ENCODE data around the gene EPHB6.

The EPHB6 gene

GRCh38 chr7:142867097-142867378 lies 12.2 kb downstream of the EPHB6 start:
- H3K4me2 ChIP-seq (ENCODE audit: low read length) = no peak overlapping the region
- no peak overlapping the region for H3K4me3 ChIP-seq (ENCODE audit: low read length)
- H3K4me1 ChIP-seq (ENCODE audit: control insufficient read depth, insufficient read depth, low read length) = no peaks in the 10 kb centered on the region
- no peak overlapping the region for H3K9ac ChIP-seq (ENCODE audit: low read depth, low read length)
- no peaks in the 10 kb centered on the region for H3K27me3 ChIP-seq (ENCODE audit: control insufficient read depth, insufficient read depth, low read length)
- no peaks in the 10 kb centered on the region for H3K9me3 ChIP-seq (replicated peaks; ENCODE audit: low read length)
- H3K36me3 ChIP-seq (ENCODE audit: insufficient read depth, low read length) = peaks cover 7% of the 10 kb centered on the region

GRCh38 chr7:142867398-142868187 lies 12.7 kb downstream of the EPHB6 start:
- H3K4me2 ChIP-seq (ENCODE audit: low read length) = no peak overlapping the region
- peaks cover 7% of the 10 kb centered on the region for H3K36me3 ChIP-seq (ENCODE audit: insufficient read depth, low read length)
- H3K9ac ChIP-seq (ENCODE audit: low read depth, low read length) = no peak overlapping the region
- no peaks in the 10 kb centered on the region for H3K27me3 ChIP-seq (ENCODE audit: control insufficient read depth, insufficient read depth, low read length)
- no peaks in the 10 kb centered on the region for H3K4me1 ChIP-seq (ENCODE audit: control insufficient read depth, insufficient read depth, low read length)
- H3K4me3 ChIP-seq (ENCODE audit: low read length) = no peak overlapping the region
- H3K9me3 ChIP-seq (replicated peaks; ENCODE audit: low read length) = no peaks in the 10 kb centered on the region

- H3K9me3 ChIP-seq (replicated peaks; ENCODE audit: low read length) = no peaks in the 10 kb centered on the region
- H3K27me3 ChIP-seq (ENCODE audit: control insufficient read depth, insufficient read depth, low read length) = no peaks in the 10 kb centered on the region
- H3K4me1 ChIP-seq (ENCODE audit: control insufficient read depth, insufficient read depth, low read length) = no peaks in the 10 kb centered on the region
- H3K4me2 ChIP-seq (ENCODE audit: low read length) = no peak overlapping the region
- H3K4me3 ChIP-seq (ENCODE audit: low read length) = no peak overlapping the region
- H3K9ac ChIP-seq (ENCODE audit: low read depth, low read length) = no peak overlapping the region
- H3K36me3 ChIP-seq (ENCODE audit: insufficient read depth, low read length) = peaks cover 7% of the 10 kb centered on the region
Measured at GRCh38 chr7:142868188-142868985, 13.5 kb downstream of the EPHB6 start.

- no peaks in the 10 kb centered on the region for H3K27me3 ChIP-seq (ENCODE audit: control insufficient read depth, insufficient read depth, low read length)
- H3K9ac ChIP-seq (ENCODE audit: low read depth, low read length) = no peak overlapping the region
- no peak overlapping the region for H3K4me2 ChIP-seq (ENCODE audit: low read length)
- no peaks in the 10 kb centered on the region for H3K4me1 ChIP-seq (ENCODE audit: control insufficient read depth, insufficient read depth, low read length)
- H3K36me3 ChIP-seq (ENCODE audit: insufficient read depth, low read length) = peaks cover 7% of the 10 kb centered on the region
- H3K4me3 ChIP-seq (ENCODE audit: low read length) = no peak overlapping the region
- no peaks in the 10 kb centered on the region for H3K9me3 ChIP-seq (replicated peaks; ENCODE audit: low read length)
Measured at GRCh38 chr7:142868986-142869415, 14.1 kb downstream of the EPHB6 start.

DNA sequence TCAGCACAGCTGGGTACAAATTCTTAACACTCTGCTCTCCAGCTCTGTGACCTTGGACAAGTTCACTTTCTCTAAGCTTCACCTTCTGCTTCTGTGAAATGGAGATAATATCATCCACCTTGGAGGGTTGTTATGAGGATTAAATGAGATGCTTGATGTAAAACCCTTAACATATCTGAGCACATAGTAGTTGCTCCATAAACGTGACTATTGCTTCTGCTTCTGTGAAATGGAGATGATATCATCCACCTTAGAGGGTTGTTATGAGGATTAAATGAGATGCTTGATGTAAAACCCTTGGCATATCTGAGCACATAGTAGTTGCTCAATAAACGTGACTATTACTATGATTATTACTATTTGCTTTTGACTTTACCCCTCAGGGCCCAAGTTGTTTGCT lies 14.6 kb downstream of the EPHB6 start:
- H3K4me3 ChIP-seq (ENCODE audit: low read length) = no peak overlapping the region
- no peaks in the 10 kb centered on the region for H3K9me3 ChIP-seq (replicated peaks; ENCODE audit: low read length)
- no peak overlapping the region for H3K9ac ChIP-seq (ENCODE audit: low read depth, low read length)
- H3K4me1 ChIP-seq (ENCODE audit: control insufficient read depth, insufficient read depth, low read length) = no peaks in the 10 kb centered on the region
- H3K36me3 ChIP-seq (ENCODE audit: insufficient read depth, low read length) = peaks cover 7% of the 10 kb centered on the region
- H3K4me2 ChIP-seq (ENCODE audit: low read length) = no peak overlapping the region
- H3K27me3 ChIP-seq (ENCODE audit: control insufficient read depth, insufficient read depth, low read length) = no peaks in the 10 kb centered on the region

DNA sequence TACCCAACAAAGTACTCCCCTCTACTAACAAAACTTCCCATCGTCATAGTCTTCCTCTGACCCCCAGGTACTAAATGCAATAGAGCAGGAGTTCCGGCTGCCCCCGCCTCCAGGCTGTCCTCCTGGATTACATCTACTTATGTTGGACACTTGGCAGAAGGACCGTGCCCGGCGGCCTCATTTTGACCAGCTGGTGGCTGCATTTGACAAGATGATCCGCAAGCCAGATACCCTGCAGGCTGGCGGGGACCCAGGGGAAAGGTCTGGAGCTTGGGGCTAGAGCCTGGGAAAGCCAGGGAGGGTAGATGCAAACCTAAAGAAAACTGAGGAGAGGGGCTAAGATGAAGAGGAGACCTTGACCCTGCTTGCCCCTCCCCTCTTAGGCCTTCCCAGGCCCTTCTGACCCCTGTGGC lies 15.3 kb downstream of the EPHB6 start:
- peaks cover 7% of the 10 kb centered on the region for H3K36me3 ChIP-seq (ENCODE audit: insufficient read depth, low read length)
- H3K9ac ChIP-seq (ENCODE audit: low read depth, low read length) = no peak overlapping the region
- H3K27me3 ChIP-seq (ENCODE audit: control insufficient read depth, insufficient read depth, low read length) = no peaks in the 10 kb centered on the region
- no peak overlapping the region for H3K4me3 ChIP-seq (ENCODE audit: low read length)
- no peaks in the 10 kb centered on the region for H3K4me1 ChIP-seq (ENCODE audit: control insufficient read depth, insufficient read depth, low read length)
- no peak overlapping the region for H3K4me2 ChIP-seq (ENCODE audit: low read length)
- H3K9me3 ChIP-seq (replicated peaks; ENCODE audit: low read length) = no peaks in the 10 kb centered on the region

GRCh38 chr7:142870566-142871259 lies 15.8 kb downstream of the EPHB6 start:
- H3K36me3 ChIP-seq (ENCODE audit: insufficient read depth, low read length) = peaks cover 7% of the 10 kb centered on the region
- no peak overlapping the region for H3K4me2 ChIP-seq (ENCODE audit: low read length)
- H3K4me3 ChIP-seq (ENCODE audit: low read length) = no peak overlapping the region
- H3K9ac ChIP-seq (ENCODE audit: low read depth, low read length) = no peak overlapping the region
- peaks cover 4% of the 10 kb centered on the region for H3K27me3 ChIP-seq (ENCODE audit: control insufficient read depth, insufficient read depth, low read length)
- H3K4me1 ChIP-seq (ENCODE audit: control insufficient read depth, insufficient read depth, low read length) = no peaks in the 10 kb centered on the region
- no peaks in the 10 kb centered on the region for H3K9me3 ChIP-seq (replicated peaks; ENCODE audit: low read length)

DNA sequence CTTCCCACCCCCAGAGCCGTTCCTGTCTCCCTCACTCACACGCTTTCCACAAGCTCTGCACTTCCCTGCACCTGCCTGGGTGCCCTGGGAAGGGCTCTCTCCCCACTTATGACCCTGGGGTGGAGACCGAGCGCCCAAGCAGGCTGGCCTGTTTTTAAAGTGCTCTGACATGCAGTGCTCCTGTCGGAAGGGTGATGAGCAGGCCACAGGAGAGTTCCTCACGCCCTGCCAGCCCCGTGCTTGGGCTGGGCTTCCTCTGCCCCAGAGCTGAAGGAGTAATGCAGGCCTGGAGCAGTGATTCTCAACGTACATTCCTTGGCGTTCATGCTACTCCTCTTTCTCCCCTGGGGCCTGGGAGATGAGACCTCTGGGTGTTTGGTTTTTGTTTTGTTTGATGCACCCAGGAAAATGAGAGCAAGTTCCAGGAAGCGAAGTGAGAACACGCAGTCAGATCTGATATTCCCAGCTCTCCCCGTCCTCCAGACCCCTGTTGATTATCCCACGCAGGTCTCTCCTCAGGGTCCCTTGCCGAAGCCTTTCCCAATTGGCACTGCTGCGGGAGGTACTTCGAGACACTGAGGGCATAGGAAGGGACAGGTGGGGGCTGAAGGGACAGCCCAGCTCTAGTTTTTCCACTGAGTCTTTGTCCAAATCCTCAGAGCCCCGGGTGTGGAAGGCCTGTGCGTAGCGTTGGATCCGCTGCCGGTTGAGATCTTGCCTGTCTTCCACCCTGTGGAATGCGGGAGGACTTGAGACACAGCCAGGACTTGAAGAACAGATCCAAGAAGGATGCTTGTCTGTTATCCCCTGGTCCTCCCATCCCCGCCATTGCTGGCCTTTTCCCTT lies 16.6 kb downstream of the EPHB6 start:
- Histone ChIP-seq H3K27me3 (ENCODE audit: control insufficient read depth, insufficient read depth, low read length) (peaks cover 4% of the 10 kb centered on the region), H3K4me3 (ENCODE audit: low read length) (no peak overlapping the region), H3K4me2 (ENCODE audit: low read length) (no peak overlapping the region), H3K9me3 (replicated peaks; ENCODE audit: low read length) (no peaks in the 10 kb centered on the region), H3K9ac (ENCODE audit: low read depth, low read length) (no peak overlapping the region), H3K4me1 (ENCODE audit: control insufficient read depth, insufficient read depth, low read length) (no peaks in the 10 kb centered on the region), H3K36me3 (ENCODE audit: insufficient read depth, low read length) (peaks cover 7% of the 10 kb centered on the region)

- Histone ChIP-seq H3K4me3 (ENCODE audit: low read length) (no peak overlapping the region), H3K9ac (ENCODE audit: low read depth, low read length) (no peak overlapping the region), H3K27me3 (ENCODE audit: control insufficient read depth, insufficient read depth, low read length) (peaks cover 11% of the 10 kb centered on the region), H3K4me1 (ENCODE audit: control insufficient read depth, insufficient read depth, low read length) (no peaks in the 10 kb centered on the region), H3K9me3 (replicated peaks; ENCODE audit: low read length) (no peaks in the 10 kb centered on the region), H3K4me2 (ENCODE audit: low read length) (no peak overlapping the region), H3K36me3 (ENCODE audit: insufficient read depth, low read length) (peaks cover 7% of the 10 kb centered on the region)
Measured at GRCh38 chr7:142872106-142872675, 17.3 kb downstream of the EPHB6 start.

- Histone ChIP-seq H3K9ac (ENCODE audit: low read depth, low read length) (no peak overlapping the region), H3K36me3 (ENCODE audit: insufficient read depth, low read length) (peaks cover 7% of the 10 kb centered on the region), H3K27me3 (ENCODE audit: control insufficient read depth, insufficient read depth, low read length) (peaks cover 21% of the 10 kb centered on the region), H3K9me3 (replicated peaks; ENCODE audit: low read length) (no peaks in the 10 kb centered on the region), H3K4me2 (ENCODE audit: low read length) (no peak overlapping the region), H3K4me3 (ENCODE audit: low read length) (no peak overlapping the region), H3K4me1 (ENCODE audit: control insufficient read depth, insufficient read depth, low read length) (no peaks in the 10 kb centered on the region)
Measured at GRCh38 chr7:142873281-142873784, 18.5 kb downstream of the EPHB6 start.

Measured in skeletal muscle satellite cell (primary cell).